ENCODE measurements around the gene DPY19L2.

DPY19L2 gene

DNA sequence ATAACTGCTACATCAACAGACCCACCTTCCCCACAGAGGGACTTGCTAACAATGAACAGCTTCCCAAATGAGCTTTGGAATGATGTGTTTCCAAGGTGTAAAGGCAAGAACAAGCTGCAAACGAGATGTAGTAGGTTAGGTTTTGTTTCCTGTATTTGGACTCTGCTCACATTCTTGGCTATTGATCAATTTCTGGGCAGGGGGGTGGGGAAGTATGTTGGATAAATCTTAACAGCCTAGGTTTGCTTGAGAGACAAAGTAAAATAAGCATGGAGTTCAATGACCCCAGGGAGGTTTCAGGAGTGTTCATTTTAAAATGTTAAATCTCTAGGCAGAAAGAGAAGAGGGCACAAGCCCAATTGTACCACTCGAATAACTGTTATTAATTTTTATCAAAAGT lies 146.6 kb downstream of the DPY19L2 start:
- no peak for DNase-seq

Data from activated CD4-positive, alpha-beta T cell treated with anti-CD3 and anti-CD28 coated beads, Interleukin-2, amount 50 U/mL, for 1 hour (primary cell).